ENCODE measurements around the gene POLR1H.

DNA sequence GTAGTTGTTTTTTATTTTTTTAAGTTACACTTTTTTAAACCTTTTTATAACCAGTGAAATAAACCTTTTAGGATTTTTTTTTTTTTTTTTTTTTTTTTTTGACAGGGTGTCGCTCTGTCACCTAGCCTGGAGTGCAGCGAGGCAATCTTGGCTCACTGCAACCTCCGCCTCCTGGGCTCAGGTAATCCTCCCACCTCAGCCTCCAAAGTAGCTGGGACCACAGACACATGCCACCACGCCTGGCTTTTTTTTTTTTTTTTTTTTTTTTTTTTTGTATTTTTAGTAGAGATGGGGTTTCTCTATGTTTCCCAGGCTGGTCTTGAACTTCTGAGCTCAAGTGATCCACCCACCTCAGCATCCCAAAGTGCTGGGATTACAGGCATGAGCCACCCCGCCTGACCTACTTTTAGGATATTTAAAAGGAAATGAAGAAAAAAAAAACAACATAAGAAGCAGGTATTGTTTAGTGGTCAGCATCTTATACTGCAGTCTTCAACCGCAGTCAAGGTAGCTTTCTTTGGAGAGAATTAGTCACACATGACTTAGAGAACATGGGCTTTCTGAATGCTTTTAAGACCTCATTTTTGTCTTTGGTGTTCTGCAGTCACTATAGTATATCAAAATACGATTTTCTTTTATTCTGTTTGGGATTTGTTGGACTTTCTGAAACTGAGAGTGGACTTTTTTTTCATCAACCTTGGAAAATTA, 1.6 kb downstream of the POLR1H start:
- TF ChIP-seq, protein P1, sequence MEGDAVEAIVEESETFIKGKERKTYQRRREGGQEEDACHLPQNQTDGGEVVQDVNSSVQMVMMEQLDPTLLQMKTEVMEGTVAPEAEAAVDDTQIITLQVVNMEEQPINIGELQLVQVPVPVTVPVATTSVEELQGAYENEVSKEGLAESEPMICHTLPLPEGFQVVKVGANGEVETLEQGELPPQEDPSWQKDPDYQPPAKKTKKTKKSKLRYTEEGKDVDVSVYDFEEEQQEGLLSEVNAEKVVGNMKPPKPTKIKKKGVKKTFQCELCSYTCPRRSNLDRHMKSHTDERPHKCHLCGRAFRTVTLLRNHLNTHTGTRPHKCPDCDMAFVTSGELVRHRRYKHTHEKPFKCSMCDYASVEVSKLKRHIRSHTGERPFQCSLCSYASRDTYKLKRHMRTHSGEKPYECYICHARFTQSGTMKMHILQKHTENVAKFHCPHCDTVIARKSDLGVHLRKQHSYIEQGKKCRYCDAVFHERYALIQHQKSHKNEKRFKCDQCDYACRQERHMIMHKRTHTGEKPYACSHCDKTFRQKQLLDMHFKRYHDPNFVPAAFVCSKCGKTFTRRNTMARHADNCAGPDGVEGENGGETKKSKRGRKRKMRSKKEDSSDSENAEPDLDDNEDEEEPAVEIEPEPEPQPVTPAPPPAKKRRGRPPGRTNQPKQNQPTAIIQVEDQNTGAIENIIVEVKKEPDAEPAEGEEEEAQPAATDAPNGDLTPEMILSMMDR (IDR thresholded peaks at IDR 0.05; ENCODE audit: insufficient read depth, low read depth, low read length): no peak
- no peak for TF ChIP-seq EZH2 (IDR thresholded peaks at IDR 0.05; ENCODE audit: insufficient read depth, low read length)

All from astrocyte (in vitro differentiated cells and primary cell).